ENCODE measurements around the gene KRTAP5-3. TPM values are rescaled to one million over a fixed set of nuclear protein-coding genes. Genes with fewer than 3 reads are reported as not detected.

The KRTAP5-3 gene
- total and polyA plus RNA-seq, 2 of the 8 experiments (the other 6 are each of a cell fraction or from before 2014, with no cell fraction given): not detected

GRCh38 chr11:1642288-1643145, 34.3 kb upstream of the KRTAP5-3 start (continued):
- TF ChIP-seq, protein P1, sequence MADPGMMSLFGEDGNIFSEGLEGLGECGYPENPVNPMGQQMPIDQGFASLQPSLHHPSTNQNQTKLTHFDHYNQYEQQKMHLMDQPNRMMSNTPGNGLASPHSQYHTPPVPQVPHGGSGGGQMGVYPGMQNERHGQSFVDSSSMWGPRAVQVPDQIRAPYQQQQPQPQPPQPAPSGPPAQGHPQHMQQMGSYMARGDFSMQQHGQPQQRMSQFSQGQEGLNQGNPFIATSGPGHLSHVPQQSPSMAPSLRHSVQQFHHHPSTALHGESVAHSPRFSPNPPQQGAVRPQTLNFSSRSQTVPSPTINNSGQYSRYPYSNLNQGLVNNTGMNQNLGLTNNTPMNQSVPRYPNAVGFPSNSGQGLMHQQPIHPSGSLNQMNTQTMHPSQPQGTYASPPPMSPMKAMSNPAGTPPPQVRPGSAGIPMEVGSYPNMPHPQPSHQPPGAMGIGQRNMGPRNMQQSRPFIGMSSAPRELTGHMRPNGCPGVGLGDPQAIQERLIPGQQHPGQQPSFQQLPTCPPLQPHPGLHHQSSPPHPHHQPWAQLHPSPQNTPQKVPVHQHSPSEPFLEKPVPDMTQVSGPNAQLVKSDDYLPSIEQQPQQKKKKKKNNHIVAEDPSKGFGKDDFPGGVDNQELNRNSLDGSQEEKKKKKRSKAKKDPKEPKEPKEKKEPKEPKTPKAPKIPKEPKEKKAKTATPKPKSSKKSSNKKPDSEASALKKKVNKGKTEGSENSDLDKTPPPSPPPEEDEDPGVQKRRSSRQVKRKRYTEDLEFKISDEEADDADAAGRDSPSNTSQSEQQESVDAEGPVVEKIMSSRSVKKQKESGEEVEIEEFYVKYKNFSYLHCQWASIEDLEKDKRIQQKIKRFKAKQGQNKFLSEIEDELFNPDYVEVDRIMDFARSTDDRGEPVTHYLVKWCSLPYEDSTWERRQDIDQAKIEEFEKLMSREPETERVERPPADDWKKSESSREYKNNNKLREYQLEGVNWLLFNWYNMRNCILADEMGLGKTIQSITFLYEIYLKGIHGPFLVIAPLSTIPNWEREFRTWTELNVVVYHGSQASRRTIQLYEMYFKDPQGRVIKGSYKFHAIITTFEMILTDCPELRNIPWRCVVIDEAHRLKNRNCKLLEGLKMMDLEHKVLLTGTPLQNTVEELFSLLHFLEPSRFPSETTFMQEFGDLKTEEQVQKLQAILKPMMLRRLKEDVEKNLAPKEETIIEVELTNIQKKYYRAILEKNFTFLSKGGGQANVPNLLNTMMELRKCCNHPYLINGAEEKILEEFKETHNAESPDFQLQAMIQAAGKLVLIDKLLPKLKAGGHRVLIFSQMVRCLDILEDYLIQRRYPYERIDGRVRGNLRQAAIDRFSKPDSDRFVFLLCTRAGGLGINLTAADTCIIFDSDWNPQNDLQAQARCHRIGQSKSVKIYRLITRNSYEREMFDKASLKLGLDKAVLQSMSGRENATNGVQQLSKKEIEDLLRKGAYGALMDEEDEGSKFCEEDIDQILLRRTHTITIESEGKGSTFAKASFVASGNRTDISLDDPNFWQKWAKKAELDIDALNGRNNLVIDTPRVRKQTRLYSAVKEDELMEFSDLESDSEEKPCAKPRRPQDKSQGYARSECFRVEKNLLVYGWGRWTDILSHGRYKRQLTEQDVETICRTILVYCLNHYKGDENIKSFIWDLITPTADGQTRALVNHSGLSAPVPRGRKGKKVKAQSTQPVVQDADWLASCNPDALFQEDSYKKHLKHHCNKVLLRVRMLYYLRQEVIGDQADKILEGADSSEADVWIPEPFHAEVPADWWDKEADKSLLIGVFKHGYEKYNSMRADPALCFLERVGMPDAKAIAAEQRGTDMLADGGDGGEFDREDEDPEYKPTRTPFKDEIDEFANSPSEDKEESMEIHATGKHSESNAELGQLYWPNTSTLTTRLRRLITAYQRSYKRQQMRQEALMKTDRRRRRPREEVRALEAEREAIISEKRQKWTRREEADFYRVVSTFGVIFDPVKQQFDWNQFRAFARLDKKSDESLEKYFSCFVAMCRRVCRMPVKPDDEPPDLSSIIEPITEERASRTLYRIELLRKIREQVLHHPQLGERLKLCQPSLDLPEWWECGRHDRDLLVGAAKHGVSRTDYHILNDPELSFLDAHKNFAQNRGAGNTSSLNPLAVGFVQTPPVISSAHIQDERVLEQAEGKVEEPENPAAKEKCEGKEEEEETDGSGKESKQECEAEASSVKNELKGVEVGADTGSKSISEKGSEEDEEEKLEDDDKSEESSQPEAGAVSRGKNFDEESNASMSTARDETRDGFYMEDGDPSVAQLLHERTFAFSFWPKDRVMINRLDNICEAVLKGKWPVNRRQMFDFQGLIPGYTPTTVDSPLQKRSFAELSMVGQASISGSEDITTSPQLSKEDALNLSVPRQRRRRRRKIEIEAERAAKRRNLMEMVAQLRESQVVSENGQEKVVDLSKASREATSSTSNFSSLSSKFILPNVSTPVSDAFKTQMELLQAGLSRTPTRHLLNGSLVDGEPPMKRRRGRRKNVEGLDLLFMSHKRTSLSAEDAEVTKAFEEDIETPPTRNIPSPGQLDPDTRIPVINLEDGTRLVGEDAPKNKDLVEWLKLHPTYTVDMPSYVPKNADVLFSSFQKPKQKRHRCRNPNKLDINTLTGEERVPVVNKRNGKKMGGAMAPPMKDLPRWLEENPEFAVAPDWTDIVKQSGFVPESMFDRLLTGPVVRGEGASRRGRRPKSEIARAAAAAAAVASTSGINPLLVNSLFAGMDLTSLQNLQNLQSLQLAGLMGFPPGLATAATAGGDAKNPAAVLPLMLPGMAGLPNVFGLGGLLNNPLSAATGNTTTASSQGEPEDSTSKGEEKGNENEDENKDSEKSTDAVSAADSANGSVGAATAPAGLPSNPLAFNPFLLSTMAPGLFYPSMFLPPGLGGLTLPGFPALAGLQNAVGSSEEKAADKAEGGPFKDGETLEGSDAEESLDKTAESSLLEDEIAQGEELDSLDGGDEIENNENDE (IDR thresholded peaks at IDR 0.05; ENCODE audit: insufficient replicate concordance, low read length): no peak
- TF ChIP-seq ZNF274 (IDR thresholded peaks at IDR 0.05; ENCODE audit: borderline replicate concordance, extremely low read depth, low read length) (no peak), BACH1 (IDR thresholded peaks at IDR 0.05; ENCODE audit: low read length) (no peak), GTF2F1 (IDR thresholded peaks at IDR 0.05; ENCODE audit: borderline replicate concordance, low read depth, low read length) (no peak), BRCA1 (IDR thresholded peaks at IDR 0.05; ENCODE audit: low read depth, low read length) (no peak), RBBP5 (IDR thresholded peaks at IDR 0.05; ENCODE audit: borderline replicate concordance, low read depth, low read length) (no peak), E2F6 (IDR thresholded peaks at IDR 0.05) (no peak), TCF12 (IDR thresholded peaks at IDR 0.05; ENCODE audit: low read depth, low read length) (no peak), FOSL1 (IDR thresholded peaks at IDR 0.05; ENCODE audit: insufficient read depth, low read depth, low read length) (no peak)

All from H1 (cell line).